Measurements from ENCODE around the gene SSR2.

The SSR2 gene

GRCh38 chr1:156002188-156002911, 18.4 kb downstream of the SSR2 start:
- no peaks in the 10 kb centered on the region for H3F3A ChIP-seq (ENCODE audit: low read depth)
- H3K36me3 ChIP-seq (ENCODE audit: insufficient read depth, low read length), result peaks cover 5% of the 10 kb centered on the region; the same call in 1 of the 2 replicates
- no peak for TF ChIP-seq CTCF (conservative IDR thresholded peaks at IDR 0.05; ENCODE audit: low read length)
- no peak for TF ChIP-seq EZH2phosphoT487 (IDR thresholded peaks at IDR 0.05; ENCODE audit: borderline replicate concordance)
- no peaks in the 10 kb centered on the region for H3K27me3 ChIP-seq (ENCODE audit: insufficient read depth, low read length, poor library complexity, severe bottlenecking)
- no peak overlapping the region for H3K4me3 ChIP-seq (ENCODE audit: low read length, poor library complexity, severe bottlenecking)
- H2AFZ ChIP-seq (ENCODE audit: low read length), result no peak overlapping the region
- H3K9ac ChIP-seq (ENCODE audit: low read depth, low read length, poor library complexity, severe bottlenecking), result no peak overlapping the region
- peaks cover 23% of the 10 kb centered on the region for H3K4me1 ChIP-seq (ENCODE audit: insufficient read depth, low read length, poor library complexity, severe bottlenecking)
- no peaks in the 10 kb centered on the region for H3K79me2 ChIP-seq (ENCODE audit: insufficient read depth, low read length)
- no peaks in the 10 kb centered on the region for H4K20me1 ChIP-seq (ENCODE audit: insufficient read depth, low read length, poor library complexity, severe bottlenecking)
- H3K4me2 ChIP-seq (ENCODE audit: low read depth, low read length, poor library complexity, severe bottlenecking), result no peak overlapping the region
- H3K9me2 ChIP-seq (replicated peaks; ENCODE audit: low read depth, low read length), result no peaks in the 10 kb centered on the region
- H3K9me3 ChIP-seq (ENCODE audit: insufficient read depth, low read depth, low read length), result no peaks in the 10 kb centered on the region

GRCh38 chr1:156001662-156002171, 19.0 kb downstream of the SSR2 start:
- peaks cover under 1% of the 10 kb centered on the region; the same call in 1 of the 2 replicates for H3K36me3 ChIP-seq (ENCODE audit: insufficient read depth, low read length)
- no peak for TF ChIP-seq EZH2phosphoT487 (IDR thresholded peaks at IDR 0.05; ENCODE audit: borderline replicate concordance)
- H3K9me2 ChIP-seq (replicated peaks; ENCODE audit: low read depth, low read length), result no peaks in the 10 kb centered on the region
- no peaks in the 10 kb centered on the region for H3K27me3 ChIP-seq (ENCODE audit: insufficient read depth, low read length, poor library complexity, severe bottlenecking)
- no peak overlapping the region for H3K4me3 ChIP-seq (ENCODE audit: low read length, poor library complexity, severe bottlenecking)
- H3K9me3 ChIP-seq (ENCODE audit: insufficient read depth, low read depth, low read length), result no peaks in the 10 kb centered on the region
- H3F3A ChIP-seq (ENCODE audit: low read depth), result no peaks in the 10 kb centered on the region
- H3K4me1 ChIP-seq (ENCODE audit: insufficient read depth, low read length, poor library complexity, severe bottlenecking), result peaks cover 23% of the 10 kb centered on the region
- H3K79me2 ChIP-seq (ENCODE audit: insufficient read depth, low read length), result no peaks in the 10 kb centered on the region
- H3K9ac ChIP-seq (ENCODE audit: low read depth, low read length, poor library complexity, severe bottlenecking), result no peak overlapping the region
- no peaks in the 10 kb centered on the region for H4K20me1 ChIP-seq (ENCODE audit: insufficient read depth, low read length, poor library complexity, severe bottlenecking)
- no peak overlapping the region for H2AFZ ChIP-seq (ENCODE audit: low read length)
- H3K4me2 ChIP-seq (ENCODE audit: low read depth, low read length, poor library complexity, severe bottlenecking), result no peak overlapping the region

GRCh38 chr1:156001021-156001661, 19.6 kb downstream of the SSR2 start:
- no peaks in the 10 kb centered on the region for H3K9me3 ChIP-seq (ENCODE audit: insufficient read depth, low read depth, low read length)
- no peaks in the 10 kb centered on the region for H4K20me1 ChIP-seq (ENCODE audit: insufficient read depth, low read length, poor library complexity, severe bottlenecking)
- H3K9ac ChIP-seq (ENCODE audit: low read depth, low read length, poor library complexity, severe bottlenecking), result no peak overlapping the region
- no peaks in the 10 kb centered on the region for H3K79me2 ChIP-seq (ENCODE audit: insufficient read depth, low read length)
- no peak overlapping the region for H3K4me2 ChIP-seq (ENCODE audit: low read depth, low read length, poor library complexity, severe bottlenecking)
- H3K4me1 ChIP-seq (ENCODE audit: insufficient read depth, low read length, poor library complexity, severe bottlenecking), result peaks cover 27% of the 10 kb centered on the region
- no peaks in the 10 kb centered on the region for H3F3A ChIP-seq (ENCODE audit: low read depth)
- H2AFZ ChIP-seq (ENCODE audit: low read length), result no peak overlapping the region
- H3K9me2 ChIP-seq (replicated peaks; ENCODE audit: low read depth, low read length), result no peaks in the 10 kb centered on the region
- H3K36me3 ChIP-seq (ENCODE audit: insufficient read depth, low read length), result no peaks in the 10 kb centered on the region
- no peak for TF ChIP-seq EZH2phosphoT487 (IDR thresholded peaks at IDR 0.05; ENCODE audit: borderline replicate concordance)
- no peak for TF ChIP-seq CTCF (conservative IDR thresholded peaks at IDR 0.05; ENCODE audit: low read length)
- no peak overlapping the region for H3K4me3 ChIP-seq (ENCODE audit: low read length, poor library complexity, severe bottlenecking)
- no peaks in the 10 kb centered on the region for H3K27me3 ChIP-seq (ENCODE audit: insufficient read depth, low read length, poor library complexity, severe bottlenecking)
